GM18508 (cell line): ENCODE data around the gene NDUFS5.
"Not testable (repeated sequence)": the region's sequence is repeated elsewhere in the genome, so short reads cannot be mapped to it uniquely, and the experiment has no call there.

Experiments used
- ATAC-seq: cut with Tn5 transposase; IDR thresholded peaks from one replicate; pipeline ENCODE4 v1.9.1; 2021; ENCODE audit warnings: moderate number of reproducible peaks; ENCODE audit not compliant: insufficient read depth, unreplicated experiment

The NDUFS5 gene

GRCh38 chr1:39055213-39055710, 29.1 kb downstream of the NDUFS5 start:
- not testable (repeated sequence) for ATAC-seq

DNA sequence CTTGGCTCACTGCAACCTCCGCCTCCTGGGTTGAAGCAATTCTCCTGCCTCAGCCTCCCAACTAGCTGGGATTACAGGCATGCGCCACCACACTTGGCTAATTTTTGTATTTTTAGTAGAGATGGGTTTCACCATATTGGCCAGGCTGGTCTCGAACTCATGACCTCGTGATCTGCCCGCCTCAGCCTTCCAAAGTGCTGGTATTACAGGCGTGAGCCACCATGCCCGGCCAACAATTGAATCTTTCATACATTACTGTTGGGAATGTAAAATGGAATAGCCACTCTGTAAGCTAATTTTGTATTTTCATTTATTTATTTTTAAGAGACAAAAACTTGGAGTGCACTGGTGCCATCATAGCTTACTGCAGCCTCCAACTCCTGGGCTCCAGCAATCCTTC, 35.4 kb downstream of the NDUFS5 start:
- not testable (repeated sequence) for ATAC-seq

DNA sequence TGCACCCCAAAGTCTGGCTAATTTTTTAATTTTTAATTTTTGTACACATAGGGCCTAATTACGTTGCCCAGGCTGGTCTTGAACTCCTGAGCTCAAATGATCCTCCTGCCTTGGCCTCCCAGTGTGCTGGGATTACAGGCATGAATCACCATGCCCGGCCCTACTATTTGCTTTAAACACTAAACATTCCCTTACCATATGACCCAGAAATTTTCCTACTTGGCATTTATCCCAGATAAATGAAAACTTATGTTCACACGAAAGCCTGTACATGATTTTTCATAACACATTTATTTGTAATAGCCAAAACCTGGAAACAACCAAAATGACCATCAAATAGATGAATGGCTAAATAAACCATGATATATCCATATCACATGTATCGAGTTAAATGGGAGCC, 35.8 kb downstream of the NDUFS5 start:
- no peak for ATAC-seq

- no peak for ATAC-seq
Observed at GRCh38 chr1:39063191-39063590, 37.0 kb downstream of the NDUFS5 start.

DNA sequence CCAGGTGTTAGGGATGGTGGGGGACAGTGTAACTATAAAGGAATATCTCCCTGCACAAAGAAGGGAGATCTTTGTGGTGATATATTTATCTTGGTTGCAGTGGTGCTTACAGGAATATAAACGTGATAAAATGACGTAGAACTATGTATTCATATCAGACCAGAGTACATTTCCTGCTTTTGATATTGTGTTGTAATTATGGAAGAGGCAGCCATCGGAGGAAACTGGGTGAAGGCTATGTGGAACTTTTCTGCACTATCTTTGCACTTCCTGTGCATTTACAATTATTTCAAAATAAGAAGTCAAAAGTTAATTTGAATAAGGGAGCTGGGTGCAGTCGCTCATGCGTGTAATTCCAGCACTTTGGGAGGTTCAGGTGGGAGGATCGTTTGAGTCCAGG, 37.6 kb downstream of the NDUFS5 start:
- ATAC-seq, result no peak

DNA sequence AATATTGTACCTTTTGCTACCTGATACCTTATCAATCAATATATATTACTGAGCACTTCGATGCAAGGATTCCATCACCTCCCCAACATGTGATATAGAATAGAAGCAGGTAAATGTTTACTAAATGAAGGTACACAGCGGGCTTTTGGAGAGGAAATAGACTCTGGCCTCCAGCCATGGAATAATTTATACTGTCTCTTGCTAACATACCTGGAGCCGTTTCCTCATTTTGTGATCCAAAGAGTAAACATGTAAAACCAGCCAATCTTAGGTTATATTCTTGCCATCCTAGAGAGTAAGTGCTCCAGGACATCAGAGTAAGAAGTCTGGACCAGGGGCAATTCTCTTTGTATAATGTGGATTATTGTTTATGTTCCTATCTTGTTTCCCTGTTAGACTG, 39.4 kb downstream of the NDUFS5 start:
- ATAC-seq, result no peak

GRCh38 chr1:39068227-39068626, 42.1 kb downstream of the NDUFS5 start:
- ATAC-seq, result not testable (repeated sequence)

DNA sequence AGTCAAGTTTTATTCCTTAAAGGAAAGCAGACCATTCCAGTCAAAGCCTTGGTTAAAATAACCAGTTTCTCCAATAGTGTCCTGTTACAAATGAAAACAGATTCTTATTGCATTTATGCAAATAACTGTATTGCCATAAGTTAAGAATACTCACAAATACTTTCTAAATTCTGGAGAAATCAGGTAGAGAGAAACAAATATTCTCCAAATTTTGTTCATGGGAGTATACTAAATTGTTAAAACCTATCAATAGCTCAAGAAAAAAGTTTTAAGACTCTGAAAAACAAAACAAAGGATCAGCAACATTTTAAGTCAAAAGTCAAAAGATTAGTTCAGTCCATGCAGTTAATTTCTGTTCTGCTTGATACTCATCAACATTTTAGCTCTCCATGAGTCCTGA, 45.4 kb downstream of the NDUFS5 start:
- not testable (repeated sequence) for ATAC-seq

- ATAC-seq, result no peak
Observed at GRCh38 chr1:39076127-39076798, 50.1 kb downstream of the NDUFS5 start.

- ATAC-seq, result no peak
Observed at GRCh38 chr1:39076799-39077148, 50.6 kb downstream of the NDUFS5 start.

GRCh38 chr1:39080269-39080826, 54.2 kb downstream of the NDUFS5 start:
- ATAC-seq, result no peak

DNA sequence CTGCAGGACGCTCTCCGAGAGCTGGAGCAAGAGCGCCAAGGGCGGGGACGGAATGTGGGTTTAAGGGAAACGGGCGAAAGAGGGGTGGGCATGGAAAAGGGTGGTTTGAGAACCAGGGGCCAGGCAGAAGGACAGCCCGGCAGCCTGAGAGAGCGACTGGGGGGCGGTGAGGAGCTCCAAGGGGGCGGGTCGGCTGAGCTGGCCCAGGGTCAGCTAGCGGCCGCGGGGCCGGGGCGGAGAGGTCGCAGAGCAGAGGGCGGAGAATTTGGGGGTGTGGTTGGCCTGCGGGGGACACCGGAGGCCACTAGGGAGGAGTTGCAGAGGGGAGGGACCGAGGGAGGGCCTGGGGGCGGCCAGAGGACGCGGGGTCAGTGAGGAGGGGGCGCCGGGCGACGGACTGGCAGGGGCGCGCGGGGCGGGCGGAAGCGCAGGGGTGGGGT, 54.7 kb downstream of the NDUFS5 start:
- ATAC-seq, result no peak

DNA sequence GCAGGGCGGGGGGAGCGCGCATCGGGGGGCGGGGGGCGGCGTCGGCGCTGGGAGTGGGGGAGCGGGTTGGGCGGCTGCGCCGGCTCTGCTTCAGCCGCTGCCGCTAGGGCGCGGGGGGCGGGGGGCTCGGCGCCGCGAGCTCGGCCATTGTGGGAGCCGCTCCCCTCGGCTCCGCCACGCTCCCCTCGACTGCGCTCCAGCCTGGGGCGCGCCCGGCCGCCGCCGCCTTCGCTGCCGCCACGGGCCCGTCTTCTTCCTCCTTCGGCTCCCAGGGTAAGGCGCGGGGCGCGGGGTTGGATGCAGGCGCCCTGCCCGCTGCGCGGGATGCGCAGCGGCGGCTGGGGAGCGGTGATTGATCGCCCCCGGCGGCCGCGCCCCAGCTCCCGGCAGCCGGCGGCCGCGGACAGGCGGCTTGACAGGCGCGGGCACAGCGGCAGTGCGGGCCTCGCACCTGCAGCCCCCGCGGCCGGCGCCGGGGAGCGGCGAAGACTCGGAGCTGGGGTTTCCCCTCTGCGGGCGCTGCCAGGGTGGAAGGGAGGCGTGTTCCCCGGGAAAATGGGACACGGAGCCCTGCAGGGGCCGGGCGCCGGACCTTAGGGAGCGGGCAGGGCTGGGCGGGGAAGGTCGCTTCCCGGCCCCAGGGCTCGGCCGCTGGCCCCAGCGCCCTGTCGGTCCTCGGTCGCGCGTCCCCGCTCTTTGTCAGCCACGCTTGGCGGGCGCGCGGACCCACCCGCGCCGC, 55.3 kb downstream of the NDUFS5 start:
- no peak for ATAC-seq

- ATAC-seq, result no peak
Observed at GRCh38 chr1:39082010-39082799, 56.1 kb downstream of the NDUFS5 start.

- ATAC-seq, result no peak
Observed at GRCh38 chr1:39082811-39083576, 56.8 kb downstream of the NDUFS5 start.

DNA sequence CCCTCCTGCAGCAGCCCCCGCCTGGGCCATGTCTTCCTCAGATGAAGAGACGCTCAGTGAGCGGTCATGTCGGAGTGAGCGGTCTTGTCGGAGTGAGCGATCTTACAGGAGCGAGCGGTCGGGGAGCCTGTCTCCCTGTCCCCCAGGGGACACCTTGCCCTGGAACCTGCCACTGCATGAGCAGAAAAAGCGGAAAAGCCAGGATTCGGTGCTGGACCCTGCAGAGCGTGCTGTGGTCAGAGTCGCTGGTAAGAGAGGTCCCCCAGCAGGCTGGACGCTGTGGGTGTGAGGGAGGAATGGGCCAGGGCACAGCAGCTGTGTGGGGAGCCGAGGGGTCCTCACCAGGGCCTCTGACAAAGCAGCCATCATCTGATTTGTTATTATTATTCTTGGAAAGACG, 58.0 kb downstream of the NDUFS5 start:
- no peak for ATAC-seq
